ENCODE results near the gene KCNJ12. TPM values are rescaled to one million over a fixed set of nuclear protein-coding genes. Genes with fewer than 3 reads are reported as not detected.

KCNJ12 gene
- total RNA-seq, 1 donor from 2014 or later, result 1.6 TPM

GRCh38 chr17:21368545-21369246, 7.5 kb upstream of the KCNJ12 start:
- DNase-seq (ENCODE audit: low spot score), result no peak

- no peak for DNase-seq (ENCODE audit: low spot score)
Observed at GRCh38 chr17:21369395-21369794, 6.8 kb upstream of the KCNJ12 start.

- no peak for DNase-seq (ENCODE audit: low spot score)
Observed at GRCh38 chr17:21370430-21370829, 5.7 kb upstream of the KCNJ12 start.

- DNase-seq (ENCODE audit: low spot score), result no peak
Observed at GRCh38 chr17:21371511-21372081, 4.6 kb upstream of the KCNJ12 start.

- DNase-seq (ENCODE audit: low spot score), result no peak
Observed at GRCh38 chr17:21372256-21372954, 3.8 kb upstream of the KCNJ12 start.

GRCh38 chr17:21373036-21373435, 3.1 kb upstream of the KCNJ12 start:
- no peak for DNase-seq (ENCODE audit: low spot score)

GRCh38 chr17:21373696-21374440, 2.3 kb upstream of the KCNJ12 start:
- no peak for DNase-seq (ENCODE audit: low spot score)

- no peak for DNase-seq (ENCODE audit: low spot score)
Observed at GRCh38 chr17:21374441-21375161, 1.6 kb upstream of the KCNJ12 start.

GRCh38 chr17:21375162-21375560, 996 bp upstream of the KCNJ12 start:
- DNase-seq (ENCODE audit: low spot score), result no peak

- DNase-seq (ENCODE audit: low spot score), result no peak
Observed at GRCh38 chr17:21375757-21376080, 438 bp upstream of the KCNJ12 start.

GRCh38 chr17:21376759-21377690, 868 bp downstream of the KCNJ12 start:
- DNase-seq (ENCODE audit: low spot score), result no peak

- DNase-seq (ENCODE audit: low spot score), result no peak
Observed at GRCh38 chr17:21377705-21378396, 1.7 kb downstream of the KCNJ12 start.

- DNase-seq (ENCODE audit: low spot score), result no peak
Observed at GRCh38 chr17:21378553-21378952, 2.4 kb downstream of the KCNJ12 start.

GRCh38 chr17:21379080-21379711, 3.0 kb downstream of the KCNJ12 start:
- no peak for DNase-seq (ENCODE audit: low spot score)

GRCh38 chr17:21380659-21381058, 4.5 kb downstream of the KCNJ12 start:
- DNase-seq (ENCODE audit: low spot score), result no peak

- DNase-seq (ENCODE audit: low spot score), result no peak
Observed at GRCh38 chr17:21381076-21381706, 5.0 kb downstream of the KCNJ12 start.

- DNase-seq (ENCODE audit: low spot score), result no peak
Observed at GRCh38 chr17:21382560-21383495, 6.7 kb downstream of the KCNJ12 start.

GRCh38 chr17:21385281-21385845, 9.2 kb downstream of the KCNJ12 start:
- DNase-seq (ENCODE audit: low spot score), result no peak

Measured in ureter (tissue), 1 donor.